Gastrocnemius medialis (tissue), 4 donors: Measurements from ENCODE around the gene PYM1. TPM values are rescaled to one million over a fixed set of nuclear protein-coding genes. Genes with fewer than 3 reads are reported as not detected.

ENCODE experiments used
- ATAC-seq, 2 donors: fragments of 150-250 bp; one replicate each; pipeline ENCODE4 v1.9.1; 2016
- DNase-seq, 2 donors: peaks; one replicate each; pipeline ENCODE4 v3.0.0-alpha.2; 2019
- H3K27ac ChIP-seq, 4 donors: fragments of 200-600 bp; sonication (generic); 1 replicate in 1 of 4; 2 replicates in 3 of 4; pipeline ENCODE4 v1.5.1; 2016 to 2018; ENCODE audit warnings: mild to moderate bottlenecking in 2 of 4, moderate library complexity in 1 of 4
- H3K27me3 ChIP-seq, 3 donors: fragments of 200-600 bp; sonication (generic) in 2 of 3; 1 replicate in 1 of 3; 2 replicates in 2 of 3; pipeline versions ENCODE4 v1.5.1 to v1.6.0; 2016 to 2019; ENCODE audit warnings: mild to moderate bottlenecking in 1 of 3, moderate library complexity in 1 of 3
- H3K36me3 ChIP-seq, 2 donors: fragments of 200-600 bp; sonication (generic) in 1 of 2; one replicate each; pipeline ENCODE4 v1.5.1; 2017 to 2018
- H3K4me1 ChIP-seq, 2 donors: fragments of 200-600 bp; sonication (generic) in 1 of 2; one replicate each; pipeline ENCODE4 v1.5.1; 2016 to 2017; ENCODE audit warnings: mild to moderate bottlenecking in 2 of 2
- H3K4me3 ChIP-seq, 4 donors: fragments of 200-600 bp; sonication (generic) in 3 of 4; 1 replicate in 1 of 4; 2 replicates in 3 of 4; pipeline ENCODE4 v1.5.1; 2016 to 2019; ENCODE audit warnings: mild to moderate bottlenecking in 2 of 4
- H3K9me3 ChIP-seq, 3 donors: fragments of 200-600 bp; sonication (generic) in 2 of 3; 1 replicate in 1 of 3; 2 replicates in 2 of 3; pipeline ENCODE4 v1.5.1; 2016 to 2019
- CTCF ChIP-seq, 5 experiments: fragments of 450-650 bp in 3 of 5; fragments of 200-600 bp in 2 of 5; sonication (generic) in 2 of 5; IDR thresholded peaks in 4 of 5; conservative IDR thresholded peaks in 1 of 5; 1 replicate in 4 of 5; 2 replicates in 1 of 5; pipeline ENCODE4 v1.5.1; 2016 to 2019; ENCODE audit warnings: antibody characterized with exemption in 5 of 5, mild to moderate bottlenecking in 3 of 5, moderate library complexity in 3 of 5
- POLR2A ChIP-seq, 2 donors: fragments of 450-650 bp; IDR thresholded peaks; one replicate each; pipeline ENCODE4 v1.6.1; 2017; ENCODE audit warnings: antibody characterized with exemption in 2 of 2, mild to moderate bottlenecking in 2 of 2, moderate library complexity in 2 of 2
- in situ Hi-C, 4 donors: fragments of 200-750 bp; cut with MboI; loops; one replicate each; pipeline versions ENCODE4 v1.15.0 to v1.8.0; 2017; ENCODE audit warnings: low sequenced_read_pairs in 4 of 4
- intact Hi-C: fragments of 100-400 bp; cut with DNase I; formaldehyde crosslinking; loops from one replicate; pipeline ENCODE4 v1.15.1; 2023; ENCODE audit warnings: low total_unique reads
- total RNA-seq, 4 donors: library from RNA; depleted of rRNA; stranded (reverse); fragments of >200 nt; gene quantifications; one replicate each; pipeline versions ENCODE4 v1.1.0 to v1.2.3, GENCODE V29; 2016

PYM1 gene
- total RNA-seq, 4 donors from 2014 or later = 12.8 to 24.5 (median 15.9) TPM

- H3K4me3 ChIP-seq = peak overlapping the region; percentile 47 to 66 (median 66)
These were observed 3.7 kb upstream of the PYM1 start for GRCh38 chr12:55931317-55931779.

GRCh38 chr12:55930771-55931316 is 3.1 kb upstream of the PYM1 start, which contains the start of gene DGKA:
DGKA (plus strand) TSS chr12:55931162; CDS start chr12:55936504, 5,342 bp downstream.
- in situ Hi-C loops = loop anchor here in 2 of 4 donors (10.0 to 25.0 kb wide), 3 partner anchors 116 to 294 kb away; partner anchors contain the start of genes ORMDL2 (in 2 of the 2), SARNP (in 2 of the 2) and OR10P1 (in 1 of the 2)
- H3K36me3 ChIP-seq = no peaks in the 10 kb centered on the region
- peak in 3 of 5 experiments; percentile 13 to 43 (median 21) for TF ChIP-seq CTCF (IDR thresholded peaks at IDR 0.05 in 4 of 5, conservative IDR thresholded peaks at IDR 0.05 in 1 of 5)
- TF ChIP-seq POLR2A (IDR thresholded peaks at IDR 0.05) = no peak
- peaks cover 6 to 34% (median 14%) of the 10 kb centered on the region in 3 donors for H3K27me3 ChIP-seq
- intact Hi-C loops = no loop called here
- peak within 1 kb of the TSS; percentile 47 to 66 (median 66) for H3K4me3 ChIP-seq
- DNase-seq = no peak
- no peaks in the 10 kb centered on the region for H3K9me3 ChIP-seq
- H3K27ac ChIP-seq = peak within 1 kb of the TSS; percentile 41 to 74 (median 61)
- ATAC-seq = no peak
- H3K4me1 ChIP-seq = peaks cover 25 to 38% of the 10 kb centered on the region in 2 donors

More at GRCh38 chr12:55931317-55931779, 3.7 kb upstream of the PYM1 start:
- DNase-seq (no peak), ATAC-seq (no peak)
- H3K36me3 ChIP-seq = no peaks in the 10 kb centered on the region
- peak overlapping the region; percentile 41 to 74 (median 61) for H3K27ac ChIP-seq
- intact Hi-C loops (no loop called here), in situ Hi-C loops (loop anchor here in 2 of 4 donors (10.0 to 25.0 kb wide), 3 partner anchors 117 to 294 kb away; partner anchors contain the start of genes ORMDL2 (in 2 of the 2), SARNP (in 2 of the 2) and OR10P1 (in 1 of the 2))
- peaks cover 6 to 34% (median 14%) of the 10 kb centered on the region in 3 donors for H3K27me3 ChIP-seq
- peaks cover 20 to 33% of the 10 kb centered on the region in 2 donors for H3K4me1 ChIP-seq
- H3K9me3 ChIP-seq = no peaks in the 10 kb centered on the region
- TF ChIP-seq CTCF (IDR thresholded peaks at IDR 0.05 in 4 of 5, conservative IDR thresholded peaks at IDR 0.05 in 1 of 5) (no peak), POLR2A (IDR thresholded peaks at IDR 0.05) (no peak)

GRCh38 chr12:55929306-55929791 is 1.7 kb upstream of the PYM1 start:
- H3K36me3 ChIP-seq = no peaks in the 10 kb centered on the region
- H3K27ac ChIP-seq = no peak overlapping the region
- TF ChIP-seq POLR2A (IDR thresholded peaks at IDR 0.05) (no peak), CTCF (IDR thresholded peaks at IDR 0.05 in 4 of 5, conservative IDR thresholded peaks at IDR 0.05 in 1 of 5) (no peak)
- intact Hi-C loops (no loop called here), in situ Hi-C loops (loop anchor here (5.0 to 25.0 kb wide), 4 partner anchors 112 to 292 kb away; partner anchors contain the start of genes ORMDL2 (in 3 of the 4), SARNP (in 3 of the 4) and OR10P1 (in 1 of the 4))
- no peaks in the 10 kb centered on the region for H3K9me3 ChIP-seq
- H3K27me3 ChIP-seq = peaks cover 0 to 23% (median 13%) of the 10 kb centered on the region in 3 donors
- no peak overlapping the region for H3K4me3 ChIP-seq
- peak in 1 of 2 donors; percentile 21 for DNase-seq
- ATAC-seq = no peak
- H3K4me1 ChIP-seq = peaks cover 30 to 38% of the 10 kb centered on the region in 2 donors

GRCh38 chr12:55926738-55927587 is 731 bp downstream of the PYM1 start:
- Histone ChIP-seq H3K27ac (peak overlapping the region; percentile 94 to 98 (median 98)), H3K27me3 (peaks cover 0 to under 1% (median 0%) of the 10 kb centered on the region in 3 donors), H3K36me3 (peaks cover 0 to 14% of the 10 kb centered on the region in 2 donors), H3K4me1 (peaks cover 25 to 29% of the 10 kb centered on the region in 2 donors), H3K9me3 (no peaks in the 10 kb centered on the region), H3K4me3 (peak overlapping the region; percentile 92 to 100 (median 94))
- intact Hi-C loops (loop anchor here (1.0 to 2.0 kb wide), 6 partner anchors 13 to 114 kb away; partner anchors contain the start of genes CDK2, DNAJC14, PMEL and RPS26), in situ Hi-C loops (loop anchor here (5.0 to 25.0 kb wide), 4 partner anchors 110 to 290 kb away; partner anchors contain the start of genes ORMDL2 (in 3 of the 4), SARNP (in 3 of the 4) and OR10P1 (in 1 of the 4))
- ATAC-seq (peak; percentile 93 to 95), DNase-seq (peak; percentile 72 to 84)
- TF ChIP-seq POLR2A (IDR thresholded peaks at IDR 0.05) (peak in 1 of 2 donors; percentile 45), CTCF (IDR thresholded peaks at IDR 0.05 in 4 of 5, conservative IDR thresholded peaks at IDR 0.05 in 1 of 5) (peak; percentile 56 to 82 (median 73))
